ENCODE results near the gene ITGB7.

Gene ITGB7

GRCh38 chr12:53230108-53230845 is 23.2 kb upstream of the ITGB7 start:
- DNase-seq (ENCODE audit: low read depth): no peak

- DNase-seq (ENCODE audit: low read depth): no peak
These were observed 22.4 kb upstream of the ITGB7 start for GRCh38 chr12:53229454-53229853.

GRCh38 chr12:53227836-53228235 is 20.8 kb upstream of the ITGB7 start:
- DNase-seq (ENCODE audit: low read depth): no peak

GRCh38 chr12:53227341-53227740 is 20.3 kb upstream of the ITGB7 start:
- no peak for DNase-seq (ENCODE audit: low read depth)

GRCh38 chr12:53226815-53227214 is 19.8 kb upstream of the ITGB7 start:
- no peak for DNase-seq (ENCODE audit: low read depth)

GRCh38 chr12:53225635-53226424 is 18.8 kb upstream of the ITGB7 start:
- DNase-seq (ENCODE audit: low read depth): no peak

GRCh38 chr12:53224897-53225634 is 18.0 kb upstream of the ITGB7 start:
- DNase-seq (ENCODE audit: low read depth): no peak

GRCh38 chr12:53224061-53224896 is 17.2 kb upstream of the ITGB7 start:
- no peak for DNase-seq (ENCODE audit: low read depth)

GRCh38 chr12:53223389-53224060 is 16.5 kb upstream of the ITGB7 start:
- DNase-seq (ENCODE audit: low read depth): no peak

- DNase-seq (ENCODE audit: low read depth): no peak
These were observed 15.8 kb upstream of the ITGB7 start for GRCh38 chr12:53222806-53223261.

- no peak for DNase-seq (ENCODE audit: low read depth)
These were observed 15.2 kb upstream of the ITGB7 start for GRCh38 chr12:53222170-53222721.

GRCh38 chr12:53221203-53222080 is 14.4 kb upstream of the ITGB7 start:
- no peak for DNase-seq (ENCODE audit: low read depth)

- peak; percentile 83 for DNase-seq (ENCODE audit: low read depth)
These were observed 13.7 kb upstream of the ITGB7 start for GRCh38 chr12:53220694-53221202.

GRCh38 chr12:53219956-53220693 is 13.1 kb upstream of the ITGB7 start:
- no peak for DNase-seq (ENCODE audit: low read depth)

GRCh38 chr12:53219292-53219955 is 12.4 kb upstream of the ITGB7 start:
- DNase-seq (ENCODE audit: low read depth): no peak

- no peak for DNase-seq (ENCODE audit: low read depth)
These were observed 11.7 kb upstream of the ITGB7 start for GRCh38 chr12:53218551-53219291.

GRCh38 chr12:53217931-53218307 is 10.9 kb upstream of the ITGB7 start:
- DNase-seq (ENCODE audit: low read depth): no peak

All from CMK (cell line).